T1000 (cell line): ENCODE data around the gene BAIAP2.
A peak's percentile ranks its signal among the peaks of the same experiment; 100 is the strongest.

Experiments
- DNase-seq: peaks from one replicate; lab custom pipeline; 2025; ENCODE audit warnings: mixed read lengths; lab: John Stamatoyannopoulos, UW

The BAIAP2 gene

DNA sequence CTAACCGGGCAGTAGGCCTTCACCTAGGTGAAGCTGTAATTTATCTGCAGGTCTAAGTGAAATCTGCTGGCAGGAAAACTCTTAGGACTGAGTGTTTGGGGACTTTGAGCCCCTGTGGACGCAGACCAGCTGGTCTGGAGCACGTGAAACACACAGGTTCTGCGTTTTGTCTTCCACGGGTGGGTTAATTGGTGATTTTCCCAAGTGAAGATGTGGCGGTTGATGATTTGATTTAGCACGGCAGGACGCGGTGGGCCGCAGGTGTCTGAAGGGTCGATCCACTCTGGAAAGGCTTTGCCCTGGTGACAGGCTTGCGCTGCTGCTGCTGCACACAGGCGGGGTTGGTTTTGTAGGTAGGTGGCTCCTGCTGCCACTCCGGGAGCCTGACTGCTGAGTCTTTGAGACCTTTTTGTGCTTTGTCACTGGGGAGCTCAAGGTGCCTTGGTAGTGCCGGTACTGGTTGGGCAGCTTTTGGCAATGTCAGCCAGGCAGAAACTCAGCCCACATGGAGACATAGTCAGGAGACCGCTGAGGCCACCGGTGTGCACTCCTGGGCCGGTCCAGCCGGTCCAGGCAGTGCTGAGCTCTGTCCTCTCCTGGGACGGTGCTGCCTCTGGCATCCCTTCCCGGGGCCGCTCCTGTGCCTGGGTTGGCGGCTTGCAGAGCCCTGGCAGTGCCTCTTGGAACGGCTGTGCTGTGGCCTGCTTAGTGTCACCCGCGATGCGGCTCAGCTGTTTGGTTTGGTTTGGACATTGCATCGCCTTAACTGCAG is 2.3 kb downstream of the BAIAP2 start:
- no peak for DNase-seq

DNA sequence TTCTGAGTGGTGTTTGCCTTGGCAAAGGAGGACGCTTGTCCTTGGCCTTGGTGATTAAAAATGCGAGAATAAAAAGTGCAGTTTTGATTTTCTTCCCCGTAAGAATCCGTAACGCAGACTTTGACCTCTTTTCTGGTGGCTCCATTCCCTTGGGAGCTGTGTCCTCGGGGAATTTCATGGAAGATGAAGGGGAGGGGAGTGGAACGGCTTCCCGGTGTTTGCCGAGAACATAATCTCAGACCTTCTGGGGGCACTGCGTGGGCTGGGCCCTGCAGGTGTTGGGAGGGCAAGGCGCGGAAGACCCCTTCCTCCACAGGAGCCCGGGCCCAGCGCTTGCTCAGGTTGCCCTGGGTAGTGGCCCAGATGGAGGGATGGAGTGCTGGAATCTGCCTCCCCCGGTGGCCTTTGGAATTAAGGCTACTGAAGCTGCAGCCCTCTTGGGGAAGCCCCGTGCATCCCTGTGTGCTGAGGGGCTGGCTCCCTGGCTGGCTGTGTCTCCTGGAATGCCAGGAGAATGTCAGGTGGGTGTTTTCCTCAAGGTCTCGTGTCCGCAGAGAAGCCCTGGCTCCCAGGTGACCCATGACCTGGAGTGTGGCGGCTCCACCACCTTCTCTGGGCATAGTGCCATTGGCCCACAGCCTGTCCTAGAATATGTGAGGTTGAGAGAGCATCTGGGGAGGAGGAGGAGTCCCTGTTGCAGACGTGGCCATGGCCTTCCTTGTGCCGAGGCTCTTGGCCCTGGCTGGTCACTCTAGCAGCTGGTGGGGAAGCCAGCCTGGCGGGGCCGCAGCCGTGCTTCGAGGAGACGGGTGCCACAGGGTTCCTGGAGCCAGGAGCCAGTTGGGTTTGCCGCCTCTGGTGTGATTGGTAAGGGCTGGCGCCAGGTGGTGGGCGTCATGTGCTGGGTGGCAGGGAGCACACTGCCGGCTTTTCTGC is 3.1 kb downstream of the BAIAP2 start:
- DNase-seq, result no peak

DNA sequence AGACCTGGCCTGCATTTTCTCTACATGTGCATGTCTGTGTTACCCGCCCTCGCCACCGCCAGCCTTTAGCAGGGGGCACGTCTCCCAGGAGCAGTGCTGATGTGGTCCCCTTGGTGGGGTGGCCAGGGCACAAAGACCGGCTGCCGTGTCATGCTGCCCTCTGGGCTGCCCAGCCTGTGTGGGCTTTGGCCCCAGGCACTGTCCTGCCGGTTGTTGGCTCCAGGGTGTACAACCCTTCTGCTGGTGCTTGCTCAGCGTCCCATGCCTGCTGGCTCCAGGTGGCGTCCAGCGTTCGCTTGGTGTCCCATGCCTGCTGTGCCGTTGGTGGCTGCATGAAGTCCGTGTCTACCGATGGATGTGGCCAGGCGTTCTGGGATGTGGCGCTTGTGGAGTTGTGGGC is 4.1 kb downstream of the BAIAP2 start:
- DNase-seq, result no peak

DNA sequence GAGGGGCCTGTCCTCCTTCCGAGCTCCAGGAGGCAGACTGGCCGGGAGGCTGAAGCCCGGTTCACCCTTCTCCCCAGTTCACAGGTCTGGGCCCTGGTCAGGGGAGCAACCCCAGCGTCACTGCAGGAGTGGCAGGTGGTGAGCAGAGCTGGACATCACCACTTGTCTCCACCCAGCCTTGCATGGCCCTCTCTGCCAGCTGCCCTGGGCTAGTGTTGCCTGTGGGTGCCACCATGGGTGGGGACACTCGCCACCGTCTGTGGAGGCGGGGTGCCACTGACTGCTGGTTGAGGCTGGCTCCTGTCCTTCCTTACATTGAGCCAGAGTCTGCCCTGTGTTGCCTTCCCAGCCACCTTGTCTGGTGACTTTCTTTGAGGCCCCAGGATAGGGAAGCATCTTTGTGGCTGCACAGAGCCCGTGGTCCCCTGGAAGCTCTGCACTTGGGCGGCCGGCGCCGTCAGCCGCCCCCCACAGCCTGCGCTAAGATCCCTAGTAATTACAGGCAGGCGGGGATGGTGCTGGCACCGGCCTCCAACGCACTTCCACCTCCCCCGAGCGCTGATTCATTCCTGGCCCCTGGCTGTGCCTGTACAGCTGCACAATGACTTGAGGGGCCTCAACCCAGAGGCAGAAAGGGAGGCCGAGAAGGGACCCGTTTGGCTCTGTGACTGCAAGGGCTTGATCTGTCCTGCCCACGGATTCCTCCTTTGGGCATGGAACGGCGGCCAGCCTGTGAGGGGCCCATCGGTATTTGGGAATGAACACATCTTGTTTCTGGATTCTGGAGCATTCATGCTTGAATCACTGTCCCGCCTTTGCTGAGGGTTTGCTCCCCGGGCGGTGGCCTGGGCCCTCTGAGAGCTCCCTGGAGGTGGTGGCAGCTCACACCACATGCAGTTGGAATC is 5.2 kb downstream of the BAIAP2 start:
- peak; percentile 66 for DNase-seq

DNA sequence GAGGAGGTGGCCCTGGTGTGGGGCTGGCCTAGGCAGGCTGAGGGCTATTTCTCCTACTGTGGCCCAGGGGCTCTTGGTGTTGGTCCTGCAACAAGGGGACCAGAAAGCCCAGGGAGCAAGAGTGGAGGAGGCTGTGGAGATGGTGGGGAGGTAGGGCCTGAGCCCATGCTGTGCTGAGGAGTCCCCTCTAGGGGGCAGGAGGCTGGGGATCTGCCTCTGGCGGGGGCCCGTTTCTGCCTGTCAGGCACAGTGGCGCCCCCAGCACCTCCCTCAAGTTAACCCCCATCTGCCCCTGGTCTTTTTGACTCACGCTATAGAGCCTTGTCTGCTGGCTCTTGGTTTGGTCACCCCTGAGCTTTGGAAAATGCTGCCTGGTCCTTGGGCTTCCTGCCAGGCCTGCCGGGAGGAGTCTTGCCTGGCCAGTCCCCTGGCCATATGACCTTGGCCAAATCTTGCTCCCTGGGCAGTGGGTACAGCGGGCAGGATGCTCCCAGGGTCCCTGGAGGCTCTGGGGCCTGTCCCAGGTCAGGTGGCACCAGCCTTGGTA is 5.9 kb downstream of the BAIAP2 start:
- DNase-seq, result no peak

DNA sequence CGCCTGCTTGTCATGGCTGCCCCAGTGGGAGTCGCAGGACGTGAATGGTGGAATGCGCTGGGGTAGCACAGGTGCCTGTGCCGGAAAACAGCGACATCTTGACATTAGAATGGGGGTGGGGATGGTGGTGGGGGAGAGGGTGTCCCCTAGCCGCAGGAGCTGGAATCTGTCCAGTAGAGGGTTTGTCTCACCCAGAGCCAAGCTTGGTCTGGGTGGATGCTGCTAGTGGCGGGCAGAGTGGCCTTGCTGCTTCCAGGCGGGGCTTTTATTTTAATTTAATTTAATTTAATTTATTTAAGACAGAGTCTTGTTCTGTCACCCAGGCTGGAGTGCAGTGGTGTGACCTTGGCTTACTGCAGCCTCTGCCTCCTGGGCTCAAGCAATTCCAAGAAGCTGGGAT is 7.7 kb downstream of the BAIAP2 start:
- no peak for DNase-seq

DNA sequence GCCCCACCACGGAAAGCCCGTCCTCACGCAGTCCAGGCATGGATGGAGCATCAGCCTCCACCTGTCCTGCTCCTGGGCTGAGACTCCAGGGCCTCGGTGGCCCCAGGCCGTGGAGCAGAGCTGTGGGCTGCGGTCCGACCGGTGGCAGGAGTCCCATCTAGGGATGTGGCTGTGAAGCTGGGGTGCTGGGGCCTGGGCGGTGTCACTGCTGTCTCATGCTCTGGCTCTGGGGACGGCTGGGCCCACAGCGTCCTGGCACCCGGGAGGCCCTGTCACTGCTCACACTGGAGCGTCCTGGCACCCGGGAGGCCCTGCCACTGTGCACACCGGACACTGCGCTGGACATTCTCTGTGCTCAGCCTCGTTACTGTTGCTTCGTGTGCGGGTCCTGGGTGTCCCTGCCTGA is 8.4 kb downstream of the BAIAP2 start:
- DNase-seq, result no peak

DNA sequence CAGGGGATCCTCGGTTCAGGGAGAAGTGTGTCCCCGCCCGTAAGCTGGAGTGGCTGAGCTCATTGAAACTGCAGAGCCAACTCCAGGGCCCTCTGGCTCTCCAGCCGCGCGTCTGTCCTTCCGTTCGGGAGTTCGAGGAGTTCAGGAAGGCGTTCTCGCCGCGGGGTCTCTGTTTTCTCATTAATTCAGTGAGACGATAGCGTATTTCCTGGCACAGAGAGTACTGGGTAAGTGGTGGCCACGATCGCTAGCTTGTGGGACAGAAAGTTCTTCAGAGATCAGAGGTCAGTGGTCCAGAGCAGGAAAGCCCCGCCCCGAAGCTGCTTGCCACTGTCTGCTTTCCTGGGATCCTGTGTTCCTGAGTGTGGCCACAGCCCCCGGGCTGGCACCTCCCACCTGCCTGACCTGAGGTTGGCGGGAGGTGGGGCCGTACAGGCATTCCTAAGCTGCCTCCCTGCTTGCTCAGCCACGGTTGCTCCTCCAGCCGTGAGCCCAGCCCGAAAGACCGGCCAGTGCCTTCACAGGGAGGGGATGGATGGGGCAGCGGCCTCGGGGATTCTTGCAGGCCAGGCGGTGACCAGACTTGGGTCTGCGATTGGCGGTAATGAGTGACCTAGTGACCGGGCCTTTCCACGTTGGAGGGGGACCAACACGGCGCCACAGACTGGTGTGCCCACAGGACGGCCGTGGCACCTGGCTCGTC is 8.9 kb downstream of the BAIAP2 start:
- DNase-seq, result no peak

DNA sequence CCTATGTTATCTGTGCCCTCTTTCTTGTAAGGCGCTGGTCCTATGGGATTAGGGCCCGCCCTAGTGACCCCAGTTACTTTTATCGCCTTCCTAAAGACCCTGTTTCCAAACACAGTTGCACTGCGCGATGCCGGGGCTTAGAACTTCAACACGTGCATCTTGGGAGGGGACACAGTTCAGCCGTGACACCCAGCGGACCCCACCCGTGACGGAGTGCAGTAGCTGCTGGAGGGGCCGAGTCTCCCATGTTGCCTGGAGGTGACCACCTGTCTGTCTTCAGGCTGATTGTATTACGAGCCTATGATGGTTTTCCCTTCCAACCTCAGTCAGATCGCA is 9.4 kb downstream of the BAIAP2 start:
- DNase-seq, result no peak

DNA sequence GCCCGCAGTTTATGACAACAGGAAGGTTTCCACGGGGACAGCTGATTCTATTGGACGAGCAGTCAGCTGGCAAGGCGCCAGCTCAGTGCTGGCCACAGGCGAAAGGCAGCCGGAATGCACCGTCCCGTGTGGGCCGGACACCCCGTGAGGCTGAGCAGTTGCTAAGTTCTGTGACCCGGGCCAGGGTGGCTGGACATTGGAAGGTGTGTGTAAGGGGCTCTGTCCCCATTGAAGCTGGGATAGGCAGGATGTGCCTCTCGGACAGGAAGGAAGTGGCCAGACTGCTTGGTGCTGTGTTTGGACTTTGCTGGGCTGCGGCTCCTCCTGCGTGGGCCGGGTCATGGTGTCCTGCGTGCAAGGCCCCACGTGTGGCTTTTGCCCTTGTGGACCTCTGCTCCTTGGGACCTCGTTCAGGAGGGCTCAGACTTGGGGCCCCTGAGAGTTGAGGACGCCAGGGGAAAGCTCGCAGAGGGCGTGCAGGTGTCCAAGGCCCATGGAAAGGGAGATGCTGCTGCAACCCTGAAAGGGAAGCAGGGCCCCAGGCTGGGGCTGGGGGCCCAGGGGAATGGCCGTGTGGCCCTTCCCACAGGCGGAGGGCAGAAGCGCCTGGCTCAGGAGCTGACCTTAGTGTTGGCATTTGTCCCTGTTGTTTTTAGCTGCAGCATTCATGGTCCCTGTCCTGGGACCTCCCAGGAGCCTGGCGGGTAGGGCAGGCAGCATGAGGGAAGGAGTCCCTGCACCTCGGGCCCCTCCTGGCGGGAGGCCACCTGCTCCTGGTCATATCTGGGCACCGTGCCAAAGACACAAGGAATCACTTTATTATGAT is 10.0 kb downstream of the BAIAP2 start:
- DNase-seq, result no peak

DNA sequence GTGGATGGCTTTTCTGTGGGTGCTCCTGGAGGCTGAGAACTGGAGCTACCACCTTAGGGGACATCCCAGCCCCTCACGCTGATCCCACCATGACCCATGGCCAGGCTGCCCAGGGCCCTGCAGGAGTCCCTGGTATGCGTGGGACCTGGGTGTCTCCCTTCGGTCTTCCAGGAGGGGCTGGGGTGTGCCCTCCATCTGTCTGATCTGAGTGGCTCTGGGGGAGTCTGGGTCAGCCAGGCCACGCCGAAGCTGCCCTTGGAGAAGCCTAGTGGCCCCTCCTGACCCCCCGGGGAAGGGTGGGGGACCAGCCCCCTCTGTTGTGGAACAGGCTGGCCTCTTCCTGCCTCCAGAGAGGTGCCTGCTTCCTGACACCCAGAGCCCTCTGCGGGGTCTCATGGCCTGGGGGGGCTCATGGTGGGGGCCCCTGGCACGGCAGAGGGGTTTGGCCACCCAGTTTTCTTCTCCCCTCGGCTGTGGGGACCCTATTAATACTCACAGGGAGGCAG is 10.7 kb downstream of the BAIAP2 start:
- DNase-seq, result no peak

DNA sequence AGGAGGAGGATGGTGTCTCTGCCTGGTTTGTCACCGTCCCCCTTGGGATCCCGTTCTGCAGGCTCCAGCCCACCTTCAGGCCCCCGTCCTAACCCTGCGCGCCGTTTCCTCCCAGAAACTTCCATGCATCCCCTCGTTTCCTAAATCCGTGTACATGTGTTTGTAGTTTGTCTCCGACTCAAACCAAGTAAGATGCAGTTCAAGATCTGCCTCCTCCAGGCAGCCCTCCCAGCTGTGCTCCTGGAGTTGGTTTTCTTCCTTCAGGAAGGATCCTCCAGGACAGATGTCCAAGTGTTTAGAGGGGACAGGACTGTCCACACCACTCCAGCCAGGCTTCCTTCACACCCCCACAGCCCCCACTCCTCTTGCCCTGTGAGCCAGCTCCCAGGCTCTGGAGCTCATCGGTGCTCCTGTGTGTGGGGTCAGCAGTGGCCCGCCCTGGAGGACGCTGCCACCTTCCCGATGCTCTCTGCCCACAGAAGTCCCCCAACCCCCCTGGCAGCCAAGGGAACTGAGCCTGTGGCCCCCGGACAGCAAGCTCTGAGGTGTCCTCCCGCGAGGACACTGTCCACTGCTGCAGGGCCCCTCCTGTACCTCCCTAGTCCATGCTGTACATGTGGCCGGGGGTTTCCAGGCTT is 11.3 kb downstream of the BAIAP2 start:
- no peak for DNase-seq

DNA sequence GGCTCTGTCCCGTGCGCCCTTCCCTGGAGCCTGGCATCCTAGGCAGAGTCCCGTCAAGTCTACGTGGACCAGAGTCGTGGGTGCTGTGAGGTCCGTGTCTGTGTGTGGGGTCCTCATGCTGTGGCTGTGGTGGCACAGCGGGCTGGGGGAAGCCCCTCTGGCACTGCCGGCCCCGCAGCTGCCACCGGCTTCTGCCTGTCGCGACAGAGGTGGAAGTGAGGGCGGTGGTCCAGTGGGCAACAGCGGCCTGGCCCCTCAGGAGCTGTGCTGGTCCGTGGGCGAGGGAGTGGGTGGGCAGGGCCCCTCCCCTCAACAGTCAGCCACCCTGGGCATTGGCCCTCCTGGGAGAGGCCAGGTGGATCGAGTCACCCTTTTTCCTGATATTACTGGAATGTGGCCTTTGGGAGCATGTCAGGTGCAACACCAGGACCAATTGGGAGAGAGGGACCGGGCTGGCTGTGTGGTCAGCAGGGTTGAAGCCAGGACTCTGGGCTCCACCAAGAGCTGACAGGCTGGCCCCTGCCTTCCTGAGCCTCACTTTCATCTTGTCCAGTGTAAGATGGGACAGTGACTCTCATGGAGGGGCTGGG is 11.9 kb downstream of the BAIAP2 start:
- DNase-seq, result no peak

DNA sequence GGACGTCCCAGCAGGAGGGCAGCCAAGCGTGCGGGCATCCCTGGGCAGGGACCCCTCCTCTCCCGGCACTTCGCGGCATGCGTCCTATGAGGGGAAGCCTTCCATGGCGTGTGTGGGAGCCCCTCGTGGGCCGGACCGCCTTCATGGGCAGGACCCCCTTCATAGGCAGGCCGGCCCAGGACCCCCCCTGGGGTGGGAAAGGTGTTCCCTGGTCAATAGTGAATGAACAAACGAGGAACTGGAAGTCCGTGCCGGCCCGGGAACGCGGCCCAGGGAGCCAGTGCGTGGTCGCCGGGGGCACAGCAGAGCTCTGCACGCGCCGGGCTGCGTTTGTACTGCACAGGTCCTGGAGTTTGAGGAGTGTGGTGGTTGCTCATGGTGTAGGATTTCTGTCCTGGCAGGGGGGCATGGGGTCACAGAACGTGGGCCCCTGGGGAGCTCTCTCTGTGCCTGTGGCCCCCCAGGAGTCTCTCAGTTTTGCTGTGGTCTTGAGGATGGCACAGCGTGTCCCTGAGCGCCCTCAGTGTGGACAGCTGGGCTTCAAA is 13.9 kb downstream of the BAIAP2 start:
- no peak for DNase-seq

DNA sequence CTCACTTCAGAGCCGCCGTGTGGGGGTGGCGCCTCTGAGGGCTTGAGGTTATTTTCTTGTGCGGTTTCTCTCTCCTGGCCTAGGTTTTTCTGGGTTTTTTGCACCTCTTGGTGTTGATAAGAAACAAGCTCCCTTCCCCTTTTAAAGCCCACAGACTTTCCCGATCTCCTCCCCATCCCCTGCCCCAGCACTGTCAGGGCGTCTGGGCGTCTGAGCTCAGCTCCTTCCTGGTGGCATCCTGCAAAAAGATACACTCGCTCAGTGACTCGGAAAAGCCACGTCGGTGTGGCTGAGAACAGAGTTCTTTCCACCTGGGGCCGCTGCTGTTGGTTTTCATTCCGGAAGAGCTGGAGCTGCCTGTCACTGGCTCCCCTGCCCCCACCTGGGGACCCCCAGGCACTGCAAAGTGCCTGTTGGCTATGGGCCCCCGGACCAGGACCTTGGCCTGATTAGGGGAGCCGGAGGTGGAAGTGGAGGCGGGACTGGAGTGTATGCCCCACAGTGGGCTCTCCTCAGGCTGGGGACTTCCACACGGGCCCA is 14.5 kb downstream of the BAIAP2 start:
- no peak for DNase-seq

DNA sequence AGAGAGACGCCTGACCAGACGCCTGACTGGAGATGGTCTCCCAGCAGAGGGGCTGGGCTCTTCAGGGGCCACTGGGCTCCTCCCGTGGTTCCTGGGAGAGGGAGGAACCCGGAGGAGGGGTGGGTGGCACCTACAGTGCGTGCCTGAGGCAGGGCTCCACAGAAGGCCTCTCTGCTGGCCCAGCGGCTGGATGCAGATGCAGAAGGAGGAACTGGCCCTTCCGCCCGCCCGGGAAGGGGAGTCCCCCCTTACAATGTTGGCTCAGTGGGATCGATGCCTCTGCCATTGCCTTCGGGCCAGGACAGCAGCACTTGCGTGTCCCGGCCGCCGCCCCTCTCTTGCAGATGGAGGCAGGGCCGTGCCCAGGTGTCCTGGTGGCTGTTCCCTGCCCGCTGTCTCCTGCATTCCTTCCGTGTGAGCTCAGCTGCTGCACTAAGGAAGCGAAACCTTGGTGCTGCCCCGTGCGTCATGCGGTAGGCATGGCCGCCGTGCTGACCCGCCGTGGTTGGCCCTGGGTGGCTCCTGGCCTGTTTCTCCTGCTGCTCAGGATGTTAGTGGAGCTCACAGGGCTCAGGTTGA is 15.1 kb downstream of the BAIAP2 start:
- peak; percentile 54 for DNase-seq

DNA sequence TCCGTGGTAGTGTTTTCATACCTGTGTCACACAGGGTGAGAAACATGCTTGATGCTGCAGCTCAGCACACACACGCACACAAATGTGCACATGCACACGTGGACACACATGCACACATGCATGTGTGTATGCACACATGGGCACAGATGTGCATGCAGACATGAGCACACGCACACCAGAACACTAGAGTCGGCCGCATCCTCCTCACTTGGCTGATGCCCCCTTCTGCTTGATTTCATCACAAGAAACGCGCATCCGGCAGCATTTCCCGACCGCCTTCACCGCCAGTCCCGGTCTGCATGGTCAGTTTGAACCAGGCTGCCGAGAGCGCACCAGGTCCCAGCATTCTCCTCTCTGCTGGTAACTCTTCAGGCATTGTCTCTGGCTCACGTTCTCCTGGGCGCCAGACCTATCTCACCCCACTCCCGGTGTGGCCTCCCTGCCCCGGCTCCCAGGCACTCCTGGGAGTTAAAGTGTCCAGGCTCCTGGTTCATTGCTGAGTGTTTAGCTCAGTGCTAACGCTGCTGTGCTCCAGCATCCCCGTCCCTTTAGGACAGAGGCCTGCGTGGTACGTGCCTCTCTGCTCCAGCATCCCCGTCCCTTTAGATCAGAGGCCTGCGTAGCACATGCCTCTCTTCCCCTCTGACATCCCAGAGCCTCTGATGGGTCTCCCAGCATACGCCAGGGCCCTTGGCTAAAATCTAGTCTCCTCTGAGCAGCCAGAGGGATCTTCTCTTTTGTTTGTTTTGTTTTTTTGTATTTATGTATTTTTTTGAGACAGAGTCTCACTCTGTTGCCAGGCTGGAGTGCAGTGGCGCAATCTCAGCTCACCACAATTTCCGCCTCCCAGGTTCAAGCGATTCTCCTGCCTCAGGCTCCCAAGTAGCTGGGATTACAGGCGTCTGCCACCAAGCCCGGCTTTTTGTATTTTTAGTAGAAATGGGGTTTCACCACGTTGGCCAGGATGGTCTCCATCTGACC is 16.0 kb downstream of the BAIAP2 start:
- DNase-seq, result peak; percentile 36
